NAMALWA (cell line): Measurements from ENCODE around the gene CMTM6.
"Not testable (repeated sequence)": the region's sequence is repeated elsewhere in the genome, so short reads cannot be mapped to it uniquely, and the experiment has no call there.

Experiments
- DNase-seq: peaks from one replicate; pipeline ENCODE4 v3.0.0-alpha.2; 2015; ENCODE audit warnings: low spot score

Gene CMTM6, protein sequence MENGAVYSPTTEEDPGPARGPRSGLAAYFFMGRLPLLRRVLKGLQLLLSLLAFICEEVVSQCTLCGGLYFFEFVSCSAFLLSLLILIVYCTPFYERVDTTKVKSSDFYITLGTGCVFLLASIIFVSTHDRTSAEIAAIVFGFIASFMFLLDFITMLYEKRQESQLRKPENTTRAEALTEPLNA

DNA sequence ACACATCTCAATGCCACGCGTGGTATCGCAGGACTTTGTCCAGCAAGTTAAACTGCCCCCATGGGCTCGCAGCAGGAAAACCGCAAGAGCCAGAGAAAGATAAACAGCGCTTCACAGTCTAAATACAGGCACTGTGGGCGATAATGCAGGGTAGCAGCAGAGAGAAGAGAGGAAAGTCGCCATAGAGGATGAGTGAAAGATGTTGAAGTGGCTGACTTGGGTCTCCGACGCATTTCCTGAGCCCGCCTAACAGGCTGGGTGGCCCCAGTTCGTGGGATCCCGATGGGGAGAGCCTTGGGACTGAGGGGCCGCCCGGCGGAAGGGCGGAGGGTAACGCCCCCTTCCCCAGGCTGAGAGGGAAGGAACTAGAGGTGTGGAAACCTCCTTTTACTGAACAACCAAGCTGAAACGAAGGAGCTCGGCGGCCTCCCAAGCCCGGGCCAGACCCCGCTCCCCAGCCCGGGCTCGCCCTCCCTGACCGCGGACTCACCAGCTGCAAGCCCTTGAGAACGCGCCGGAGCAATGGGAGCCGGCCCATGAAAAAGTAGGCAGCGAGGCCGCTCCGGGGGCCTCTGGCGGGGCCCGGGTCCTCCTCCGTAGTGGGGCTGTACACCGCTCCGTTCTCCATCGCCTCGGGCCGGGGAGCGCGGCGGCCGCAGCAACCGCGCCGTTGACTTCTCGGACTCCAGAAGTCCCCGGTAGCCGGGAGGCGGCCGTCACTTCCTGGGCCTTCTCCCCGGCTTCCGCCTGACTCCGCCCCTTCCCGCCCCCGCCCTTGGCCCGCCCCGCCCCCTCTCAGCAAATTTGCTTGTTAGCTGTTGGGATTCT is at the start of gene CMTM6:
TSS of gene CMTM6 (minus strand) at position 735 of the 828 bp plus-strand sequence. CDS start at position 628, 107 bp downstream.
- DNase-seq, result peak; percentile 81

DNA sequence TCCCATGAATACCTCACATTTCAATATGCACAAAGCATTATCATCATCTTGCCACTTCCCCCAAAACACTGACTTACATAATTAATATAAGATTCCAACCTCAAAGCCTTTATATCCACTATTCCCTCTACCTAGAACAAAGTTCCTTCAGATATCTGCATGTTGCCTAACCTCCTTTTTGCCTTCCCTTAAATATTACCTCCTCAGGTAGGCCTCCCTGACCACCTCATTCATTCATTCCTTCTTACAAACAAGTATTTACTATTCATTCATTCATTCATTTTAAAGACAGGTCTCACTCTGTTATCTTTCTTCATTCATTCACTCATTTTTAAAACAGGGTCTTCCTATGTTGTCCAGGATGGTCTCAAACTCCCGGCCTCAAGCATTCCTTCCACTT is 49.4 kb upstream of the CMTM6 start:
- DNase-seq, result no peak

DNA sequence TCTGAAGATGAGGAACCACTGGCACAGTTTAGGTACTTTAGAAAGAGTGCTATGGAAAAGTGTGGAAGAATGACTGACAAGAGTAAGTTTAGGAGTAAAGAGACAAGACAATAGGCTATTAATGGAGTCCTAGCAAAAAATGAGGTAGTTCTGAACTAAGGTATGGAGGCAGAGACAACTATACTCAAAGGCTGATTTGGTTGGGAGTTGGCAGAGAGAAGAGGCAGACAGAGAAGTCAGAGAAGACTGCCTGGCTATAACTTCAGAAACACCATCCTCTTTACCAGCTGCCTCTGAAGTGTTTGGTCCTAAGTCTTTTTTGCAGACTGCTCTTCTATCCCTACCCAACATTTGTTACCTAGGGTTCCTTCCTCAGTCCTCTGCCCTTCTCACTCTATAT is 48.8 kb upstream of the CMTM6 start:
- no peak for DNase-seq

DNA sequence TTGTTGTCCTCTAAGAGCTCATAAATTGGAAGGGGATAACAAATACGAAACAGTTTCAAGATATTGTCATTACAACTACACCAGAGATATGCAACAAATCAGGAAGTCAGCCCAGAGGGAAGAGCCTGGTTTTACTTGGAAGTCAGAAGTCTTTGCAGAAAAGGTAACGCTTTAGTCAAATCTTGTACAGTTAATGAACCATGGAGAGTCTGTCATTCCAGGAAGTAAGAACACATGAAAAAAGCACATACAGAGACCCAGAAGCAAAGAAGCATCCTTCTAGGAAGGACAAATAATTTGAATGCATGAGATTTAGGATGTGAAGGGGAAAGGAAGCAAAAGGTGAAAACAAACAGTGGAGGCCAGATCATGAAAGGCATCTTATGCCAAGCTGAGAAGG is 48.4 kb upstream of the CMTM6 start:
- DNase-seq, result peak; percentile 27

DNA sequence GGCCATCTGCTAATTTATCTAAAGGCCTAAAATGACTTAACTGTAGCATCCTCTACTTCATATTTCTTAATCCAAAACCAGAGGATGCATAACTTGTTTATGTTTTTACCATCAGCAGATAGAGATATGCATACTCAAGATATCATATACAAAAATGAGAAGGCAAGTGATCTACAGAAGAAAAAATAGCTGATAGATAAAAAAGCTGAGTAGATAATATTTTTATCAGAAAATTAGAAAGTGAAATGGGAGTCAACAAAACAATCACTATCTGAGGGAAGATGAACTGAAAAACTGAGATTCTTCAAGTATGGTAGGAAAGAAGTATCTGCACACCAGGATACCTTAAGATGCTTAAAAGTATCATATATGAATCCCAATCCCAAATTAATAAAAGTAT is 42.7 kb upstream of the CMTM6 start:
- DNase-seq, result no peak

DNA sequence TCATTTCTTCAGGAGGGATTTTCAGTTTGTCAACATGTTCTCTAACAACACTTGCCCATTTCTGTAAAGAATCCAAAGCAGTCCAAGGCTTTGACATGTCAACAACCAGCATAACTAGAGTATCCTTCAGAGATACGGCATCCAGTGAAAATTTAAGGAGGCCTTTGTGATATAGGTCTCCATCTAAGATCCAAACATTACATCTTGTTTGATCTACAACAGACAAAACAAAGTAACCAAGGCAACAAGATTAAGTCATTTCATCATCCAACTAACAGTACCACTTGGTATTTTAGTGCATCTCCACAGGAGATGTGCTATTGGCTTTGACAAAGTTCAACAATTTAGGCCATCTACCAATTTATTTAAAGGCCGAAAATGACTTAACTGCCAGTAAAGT is 42.2 kb upstream of the CMTM6 start:
- no peak for DNase-seq

DNA sequence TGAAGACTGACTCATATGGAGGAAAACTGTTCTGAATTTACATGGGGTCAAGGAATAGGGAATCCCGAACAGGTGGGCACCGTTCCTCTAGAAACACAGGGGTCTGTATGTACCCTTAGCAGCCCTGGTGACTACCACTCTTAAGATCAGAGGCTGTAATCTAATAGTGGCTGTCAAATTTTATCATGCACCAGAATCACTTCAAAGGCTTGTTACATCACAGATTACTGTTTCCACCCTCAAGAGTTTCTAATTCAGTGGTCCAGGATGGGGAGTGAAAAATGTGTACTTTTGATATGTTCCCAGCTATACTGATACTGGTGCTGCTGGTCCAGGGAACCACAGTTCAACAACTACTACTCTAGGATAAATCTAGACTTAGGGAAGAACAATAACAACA is 40.2 kb upstream of the CMTM6 start:
- no peak for DNase-seq

DNA sequence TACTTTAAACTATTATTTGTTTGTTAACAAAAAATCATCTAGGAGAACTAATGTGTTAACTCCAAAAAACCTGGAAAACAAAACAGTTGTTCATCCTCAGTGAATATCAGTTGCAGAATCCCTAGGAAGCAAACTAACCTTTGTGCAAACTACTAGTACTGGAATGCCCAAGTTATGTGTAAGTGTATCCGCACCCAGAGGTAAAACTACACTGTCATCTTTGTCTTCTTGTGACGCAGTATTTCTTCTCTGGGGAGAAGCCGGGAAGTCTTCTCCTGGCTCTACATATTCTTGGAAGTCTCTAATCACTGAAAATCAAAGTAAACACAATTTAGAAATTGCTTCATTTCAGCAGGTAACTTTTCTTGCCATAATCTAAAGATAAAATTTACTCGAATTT is 38.2 kb upstream of the CMTM6 start:
- no peak for DNase-seq

DNA sequence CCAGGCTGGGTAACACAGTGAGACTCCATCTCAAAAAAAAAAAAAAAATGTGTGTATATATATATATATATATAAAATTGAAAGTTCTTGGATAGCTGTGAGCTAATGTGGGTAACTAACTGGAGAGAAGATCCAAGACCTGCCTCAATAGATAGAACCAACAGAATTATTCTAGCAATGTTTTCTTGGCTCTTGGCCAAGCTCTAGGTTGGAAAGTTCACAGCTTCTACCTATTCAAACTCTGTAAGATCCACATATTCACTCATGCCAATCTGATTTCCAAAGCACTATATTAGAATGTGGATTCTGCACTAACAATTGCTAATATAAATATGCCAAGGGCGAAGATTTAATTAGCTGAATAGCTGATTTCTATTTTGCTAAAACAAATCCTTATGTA is 29.8 kb upstream of the CMTM6 start:
- no peak for DNase-seq

DNA sequence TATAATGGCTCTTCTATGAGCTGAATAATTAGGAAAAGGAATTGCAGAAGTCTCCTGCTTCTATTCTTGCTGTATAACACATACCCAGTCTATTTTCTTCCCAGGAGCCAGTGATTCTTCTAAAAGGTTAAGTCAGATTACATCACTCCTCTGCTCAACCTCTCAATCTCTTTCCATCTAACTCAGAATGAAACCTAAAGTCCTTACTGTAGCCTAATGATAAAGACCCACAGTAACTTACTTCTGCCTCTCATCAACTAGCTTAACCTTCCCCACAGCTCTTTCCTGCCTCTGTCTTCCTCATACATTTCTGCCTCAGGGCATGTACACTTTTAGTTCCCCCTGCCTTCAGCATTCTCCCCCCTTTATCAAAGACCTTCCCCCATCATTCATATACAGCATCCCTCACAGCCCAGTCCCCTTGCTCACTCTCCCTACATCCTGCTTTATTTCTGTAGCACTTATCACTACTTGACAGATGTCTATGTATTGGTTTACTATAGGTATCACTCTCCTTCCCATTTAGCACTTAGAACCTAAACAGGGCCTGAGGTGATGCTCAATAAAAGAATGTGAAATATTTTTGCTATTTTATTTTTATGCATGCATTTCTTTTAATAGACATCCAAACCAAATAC is 28.5 kb upstream of the CMTM6 start:
- DNase-seq, result no peak

DNA sequence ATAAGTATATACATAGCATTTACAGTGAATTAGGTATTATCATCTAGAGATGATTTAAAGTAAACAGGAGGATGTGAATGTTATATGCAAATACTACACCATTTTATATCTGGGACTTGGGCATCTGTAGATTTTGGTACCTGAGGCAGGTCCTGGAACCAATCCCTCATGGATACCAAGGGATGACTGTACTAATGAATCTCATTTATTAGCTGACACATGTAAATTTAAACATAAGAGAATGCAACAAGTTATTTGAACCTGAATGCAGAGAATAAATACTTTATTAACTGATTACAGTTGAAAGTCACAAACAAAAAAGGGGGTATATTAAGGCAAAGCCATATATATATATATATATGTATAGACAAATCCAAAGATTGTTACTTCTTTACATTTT is 23.1 kb upstream of the CMTM6 start:
- no peak for DNase-seq

DNA sequence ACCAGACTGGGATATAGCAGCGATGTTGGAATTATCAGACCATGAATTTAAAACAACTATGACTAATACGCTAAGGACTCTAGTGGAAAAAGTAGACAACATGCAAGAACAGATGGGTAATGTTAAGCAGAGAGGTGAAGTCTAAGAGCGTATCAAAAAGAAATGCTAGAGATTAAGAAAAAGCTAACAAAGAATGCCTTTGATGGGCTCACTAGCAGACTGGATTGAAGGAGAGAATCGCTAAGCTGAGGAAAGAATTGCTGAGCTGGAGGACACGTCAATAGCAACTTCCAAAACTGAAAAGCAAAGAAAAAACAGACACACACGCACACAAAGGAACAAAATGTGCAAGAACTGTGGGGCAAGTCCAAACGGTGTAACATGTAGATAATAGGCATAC is 20.0 kb upstream of the CMTM6 start:
- DNase-seq, result no peak

DNA sequence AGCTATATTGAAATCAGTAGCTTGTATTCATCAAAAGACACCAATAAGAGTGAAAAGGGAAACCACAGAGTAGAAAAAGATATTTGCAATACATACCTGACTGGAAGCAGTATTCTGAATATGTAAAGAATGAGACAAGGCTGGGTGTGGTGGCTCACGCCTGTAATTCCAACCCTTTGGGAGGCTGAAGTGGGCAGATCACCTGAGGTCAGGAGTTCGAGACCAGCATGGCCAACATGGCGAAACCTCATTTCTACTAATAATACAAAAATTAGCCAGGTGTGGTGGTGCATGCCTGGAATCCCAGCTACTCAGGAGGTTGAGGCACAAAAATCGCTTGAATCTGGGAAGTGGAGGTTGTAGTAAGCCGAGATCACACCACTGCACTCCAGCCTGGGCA is 16.3 kb upstream of the CMTM6 start:
- DNase-seq, result not testable (repeated sequence)

DNA sequence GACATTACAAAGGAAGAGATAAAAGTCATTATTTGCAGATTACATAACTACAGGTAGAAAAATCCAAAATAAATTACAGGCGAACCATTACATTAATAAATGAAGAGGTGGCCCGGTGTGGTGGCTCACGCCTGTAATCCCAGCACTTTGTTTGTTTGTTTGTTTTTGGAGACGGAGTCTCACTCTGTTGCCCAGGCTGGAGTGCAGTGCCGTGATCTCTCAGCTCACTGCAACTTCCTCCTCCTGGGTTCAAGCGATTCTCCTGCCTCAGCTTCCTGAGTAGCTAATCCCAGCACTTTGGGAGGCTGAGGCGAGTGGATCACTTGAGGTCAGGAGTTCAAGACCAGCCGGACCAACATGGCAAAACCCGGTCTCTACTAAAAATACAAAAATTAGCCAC is 14.1 kb upstream of the CMTM6 start:
- not testable (repeated sequence) for DNase-seq

DNA sequence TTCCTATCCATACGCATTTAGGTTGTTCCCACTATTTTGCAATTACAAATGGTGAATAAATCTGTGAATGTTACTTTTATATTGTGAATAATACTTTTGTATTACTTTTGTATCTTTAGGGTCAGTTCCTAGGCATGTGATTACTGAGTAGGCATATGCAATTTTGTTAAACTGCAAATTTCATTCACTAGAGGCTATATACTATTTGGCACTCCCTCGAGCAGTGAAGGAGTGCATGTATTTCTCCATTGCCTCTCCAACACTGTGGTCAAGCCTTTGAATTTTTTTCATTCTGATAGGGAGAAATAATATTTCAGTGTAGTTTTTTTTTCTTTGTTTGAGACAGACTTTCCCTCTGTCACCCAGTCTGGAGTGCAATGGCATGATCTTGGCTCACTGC is 8.4 kb upstream of the CMTM6 start:
- DNase-seq, result no peak

DNA sequence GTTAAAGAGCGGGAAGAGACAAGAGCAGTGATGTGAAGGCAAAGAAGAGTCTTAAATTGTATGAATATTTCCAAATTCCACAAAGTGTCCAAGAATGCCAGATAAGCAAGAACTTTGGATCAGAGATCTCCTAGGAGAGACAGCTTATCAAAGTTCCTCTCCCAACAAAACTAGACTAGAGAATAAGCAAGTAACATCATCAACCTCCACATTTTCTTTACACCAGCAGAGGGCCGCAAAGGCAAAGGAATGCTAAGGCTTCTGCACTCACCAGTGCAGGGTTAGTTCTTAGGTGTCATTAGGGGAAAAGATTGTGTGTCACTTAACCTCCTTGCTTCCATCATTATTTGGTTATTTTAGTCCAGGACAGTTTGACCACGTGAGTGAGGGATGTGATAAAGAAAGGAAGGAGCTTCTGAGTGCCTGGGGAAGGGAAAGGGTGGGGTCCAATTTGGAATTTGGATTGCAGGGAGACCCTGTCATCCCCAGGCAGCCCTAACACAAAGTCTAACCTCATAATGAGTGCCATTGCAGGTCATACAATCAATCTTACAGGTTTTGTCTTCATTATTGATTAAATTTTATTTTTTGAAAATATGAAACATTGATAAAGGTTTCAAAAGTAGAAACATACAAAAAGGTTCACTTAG is 7.5 kb upstream of the CMTM6 start:
- DNase-seq, result peak; percentile 86

DNA sequence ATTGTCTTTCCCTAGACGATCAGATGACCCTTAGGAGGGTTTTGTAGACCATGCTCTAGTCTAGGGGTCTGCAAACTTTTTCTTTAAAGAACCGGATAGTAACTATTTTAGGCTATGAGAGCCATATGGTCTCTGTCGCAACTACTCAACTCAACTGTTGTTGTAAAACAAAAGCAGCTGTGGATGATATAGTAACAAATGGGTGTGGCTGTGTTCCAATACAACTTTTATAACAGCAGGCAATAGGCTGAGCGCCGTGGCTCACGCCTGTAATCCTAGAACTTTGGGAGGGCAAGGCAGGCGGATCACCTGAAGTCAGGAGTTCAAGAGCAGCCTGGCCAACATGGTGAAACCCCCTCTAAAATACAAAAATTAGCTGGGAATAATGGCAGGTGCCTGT is 6.1 kb upstream of the CMTM6 start:
- DNase-seq, result no peak

DNA sequence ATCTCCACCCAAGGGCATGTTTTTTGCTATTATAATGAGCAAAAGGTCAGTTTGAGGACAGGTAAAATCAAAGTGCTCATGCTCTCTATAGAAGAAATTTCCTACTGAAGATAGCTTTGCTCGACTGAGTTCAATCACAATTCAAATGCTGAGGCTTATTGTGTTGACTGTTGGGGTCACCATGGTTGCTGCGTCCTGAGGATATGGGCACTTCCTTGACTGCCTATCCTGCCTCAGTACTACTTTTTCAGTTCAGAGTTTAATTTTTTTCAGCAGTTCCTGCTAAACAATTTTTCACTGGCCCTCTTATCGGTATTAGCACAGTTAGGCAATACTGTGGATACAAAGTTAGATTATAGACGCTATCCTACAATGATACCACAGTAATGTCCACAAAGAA is 3.8 kb upstream of the CMTM6 start:
- DNase-seq, result no peak

DNA sequence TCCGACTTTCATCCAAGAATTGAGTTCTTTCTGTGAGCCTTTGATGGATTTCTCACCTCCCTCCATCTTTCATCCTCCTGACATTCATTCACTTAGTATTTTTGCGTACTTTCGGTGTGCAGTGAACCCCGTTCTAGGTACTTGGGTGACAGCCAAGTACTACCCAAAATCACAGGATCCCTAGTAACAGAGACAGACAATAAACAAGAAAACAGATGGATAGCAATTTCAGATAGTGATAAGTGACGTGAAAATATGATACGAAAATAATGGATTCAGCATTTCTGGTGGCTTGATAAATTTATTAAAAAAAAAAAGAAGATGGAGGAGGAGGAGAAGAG is 264 bp upstream of the CMTM6 start:
- no peak for DNase-seq

DNA sequence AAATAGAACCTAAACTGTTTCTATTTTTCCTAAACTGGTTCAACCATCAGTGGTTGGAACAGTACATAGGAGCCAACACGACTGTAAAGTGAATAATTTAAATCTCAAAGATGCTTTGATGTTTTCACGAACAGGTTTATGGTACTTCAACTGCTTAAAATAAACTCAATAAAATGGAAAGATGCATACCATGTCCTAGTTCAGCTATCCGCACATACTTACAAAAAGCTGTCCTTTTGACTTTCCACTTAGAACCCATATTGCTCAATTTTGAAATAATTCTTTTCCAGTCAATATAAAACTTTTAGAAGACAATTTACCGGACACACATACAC is 902 bp downstream of the CMTM6 start:
- DNase-seq, result no peak

DNA sequence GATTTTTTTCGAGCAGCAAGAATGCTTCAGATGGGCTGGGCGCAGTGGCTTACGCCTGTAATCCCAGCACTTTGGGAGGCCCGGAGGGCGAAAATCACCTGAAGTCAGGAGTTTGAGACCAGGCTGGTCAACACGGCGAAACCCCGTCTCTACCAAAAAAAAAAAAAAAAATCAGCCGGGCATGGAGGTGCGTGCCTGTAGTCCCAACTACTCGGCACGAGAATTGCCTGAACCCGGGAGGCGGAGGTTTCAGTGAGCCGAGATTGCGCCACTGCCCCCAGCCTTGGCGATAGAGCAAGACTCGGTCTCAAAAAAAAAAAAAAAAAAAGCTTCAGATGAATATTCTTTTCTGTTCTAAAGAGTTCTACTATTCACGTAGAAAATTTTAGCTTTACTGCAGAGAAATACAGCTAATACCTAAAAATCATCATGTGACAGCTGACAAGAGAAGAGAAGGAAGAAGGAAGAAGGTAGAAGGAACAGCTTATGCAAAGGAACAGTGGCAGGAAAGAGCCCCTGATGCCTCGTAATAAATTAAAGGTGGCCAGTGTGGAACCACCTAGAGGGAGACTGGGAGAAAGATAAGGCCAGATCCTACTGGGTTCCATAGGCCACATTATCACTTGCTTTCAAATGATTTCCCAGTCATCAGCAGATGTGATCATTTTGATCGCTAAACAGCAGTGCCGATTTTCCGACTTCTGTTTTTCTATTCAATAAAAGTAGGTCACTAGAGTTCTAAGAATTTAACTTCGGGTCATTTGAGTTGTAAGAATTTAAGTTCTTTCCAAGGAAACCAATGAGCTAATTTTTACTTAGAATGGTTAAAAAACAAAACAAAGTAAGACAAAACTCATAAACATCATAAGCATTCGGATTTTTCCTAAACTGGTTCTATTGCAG is 1.5 kb downstream of the CMTM6 start:
- peak; percentile 21 for DNase-seq

DNA sequence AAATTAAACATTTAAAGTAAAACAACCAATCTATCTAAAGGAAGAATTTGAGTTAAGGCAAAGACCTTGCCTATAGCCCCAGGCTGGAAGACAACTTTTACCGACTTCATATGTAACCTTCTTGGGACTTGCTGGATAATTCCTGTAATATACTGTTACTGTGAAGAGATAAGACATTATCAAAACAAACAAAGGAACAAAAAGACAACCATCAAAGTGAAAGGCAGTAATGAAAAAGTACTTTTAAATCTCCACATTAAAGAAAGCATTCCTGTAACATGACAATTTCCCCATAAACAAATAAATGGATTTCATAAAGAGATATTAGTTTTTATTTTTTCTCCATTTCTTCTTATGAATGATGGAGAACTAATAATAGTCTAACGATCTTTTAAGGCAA is 2.4 kb downstream of the CMTM6 start:
- no peak for DNase-seq
